ENCODE results near the gene ZNF519.
"Not testable (repeated sequence)": the region's sequence is repeated elsewhere in the genome, so short reads cannot be mapped to it uniquely, and the experiment has no call there.

DNA sequence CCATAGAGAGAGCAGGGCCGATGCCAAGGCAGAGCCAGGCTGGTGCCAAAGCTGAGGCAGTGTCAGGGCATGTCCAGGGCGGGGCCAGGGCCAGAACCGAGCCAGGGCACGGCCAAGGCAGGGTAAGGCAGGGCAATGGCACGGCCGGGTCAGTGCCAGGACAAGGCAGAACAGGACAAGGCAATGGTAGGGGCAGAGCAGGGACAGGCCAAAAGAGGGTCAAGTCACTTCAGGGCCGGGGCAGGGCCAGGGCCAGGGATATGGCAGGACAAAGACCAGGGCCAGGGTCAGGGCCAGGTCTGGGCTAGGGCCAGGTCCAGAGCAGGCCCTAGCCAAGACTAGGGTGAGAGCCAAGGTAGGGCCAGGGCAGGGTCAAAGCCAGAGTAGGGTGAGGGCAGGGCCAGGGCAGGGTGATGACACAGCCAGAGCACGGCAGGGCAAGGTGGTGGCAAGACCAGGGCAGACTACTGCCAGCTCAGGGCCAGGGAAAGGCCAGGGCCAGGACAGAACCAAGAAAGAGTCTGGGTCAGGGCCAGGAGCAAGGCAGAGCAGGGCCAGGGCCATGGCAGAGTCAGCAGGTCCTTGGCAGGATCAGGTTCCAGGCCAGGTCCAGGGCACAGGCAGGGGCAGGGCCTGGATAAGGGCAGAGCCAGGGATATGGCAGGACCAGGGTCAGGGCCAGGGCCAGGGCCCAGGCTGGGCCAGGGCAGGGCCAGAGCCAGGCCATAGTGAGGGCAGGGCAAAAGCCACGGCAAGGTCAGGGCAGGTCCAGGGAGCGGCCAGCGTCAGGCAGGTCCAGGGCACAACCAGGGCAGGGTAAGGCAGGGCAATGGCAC, 41.1 kb upstream of the ZNF519 start:
- TF ChIP-seq, protein P1, sequence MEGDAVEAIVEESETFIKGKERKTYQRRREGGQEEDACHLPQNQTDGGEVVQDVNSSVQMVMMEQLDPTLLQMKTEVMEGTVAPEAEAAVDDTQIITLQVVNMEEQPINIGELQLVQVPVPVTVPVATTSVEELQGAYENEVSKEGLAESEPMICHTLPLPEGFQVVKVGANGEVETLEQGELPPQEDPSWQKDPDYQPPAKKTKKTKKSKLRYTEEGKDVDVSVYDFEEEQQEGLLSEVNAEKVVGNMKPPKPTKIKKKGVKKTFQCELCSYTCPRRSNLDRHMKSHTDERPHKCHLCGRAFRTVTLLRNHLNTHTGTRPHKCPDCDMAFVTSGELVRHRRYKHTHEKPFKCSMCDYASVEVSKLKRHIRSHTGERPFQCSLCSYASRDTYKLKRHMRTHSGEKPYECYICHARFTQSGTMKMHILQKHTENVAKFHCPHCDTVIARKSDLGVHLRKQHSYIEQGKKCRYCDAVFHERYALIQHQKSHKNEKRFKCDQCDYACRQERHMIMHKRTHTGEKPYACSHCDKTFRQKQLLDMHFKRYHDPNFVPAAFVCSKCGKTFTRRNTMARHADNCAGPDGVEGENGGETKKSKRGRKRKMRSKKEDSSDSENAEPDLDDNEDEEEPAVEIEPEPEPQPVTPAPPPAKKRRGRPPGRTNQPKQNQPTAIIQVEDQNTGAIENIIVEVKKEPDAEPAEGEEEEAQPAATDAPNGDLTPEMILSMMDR (IDR thresholded peaks at IDR 0.05): not testable (repeated sequence)
- TF ChIP-seq POLR2A, POLR2AphosphoS5 (IDR thresholded peaks at IDR 0.05): not testable (repeated sequence)
